Measurements from ENCODE around the gene RNU1-3.
"Not testable (repeated sequence)": the region's sequence is repeated elsewhere in the genome, so short reads cannot be mapped to it uniquely, and the experiment has no call there.

RNU1-3 gene

GRCh38 chr1:16651560-16651959 is 15.2 kb downstream of the RNU1-3 start:
- not testable (repeated sequence) for DNase-seq (ENCODE audit: low read depth)

GRCh38 chr1:16649960-16650359 is 16.8 kb downstream of the RNU1-3 start:
- not testable (repeated sequence) for DNase-seq (ENCODE audit: low read depth)

- not testable (repeated sequence) for DNase-seq (ENCODE audit: low read depth)
Observed at GRCh38 chr1:16649390-16649789, 17.4 kb downstream of the RNU1-3 start.

GRCh38 chr1:16648756-16649155 is 18.0 kb downstream of the RNU1-3 start:
- not testable (repeated sequence) for DNase-seq (ENCODE audit: low read depth)

- DNase-seq (ENCODE audit: low read depth): not testable (repeated sequence)
Observed at GRCh38 chr1:16648250-16648649, 18.5 kb downstream of the RNU1-3 start.

GRCh38 chr1:16647179-16648176 is 19.3 kb downstream of the RNU1-3 start:
- DNase-seq (ENCODE audit: low read depth): not testable (repeated sequence)

- not testable (repeated sequence) for DNase-seq (ENCODE audit: low read depth)
Observed at GRCh38 chr1:16646716-16647115, 20.0 kb downstream of the RNU1-3 start.

GRCh38 chr1:16646061-16646664 is 20.6 kb downstream of the RNU1-3 start:
- DNase-seq (ENCODE audit: low read depth): not testable (repeated sequence)

GRCh38 chr1:16645271-16646060 is 21.3 kb downstream of the RNU1-3 start:
- DNase-seq (ENCODE audit: low read depth): not testable (repeated sequence)

- DNase-seq (ENCODE audit: low read depth): peak; percentile 100
Observed at GRCh38 chr1:16644482-16645270, 22.1 kb downstream of the RNU1-3 start.

- DNase-seq (ENCODE audit: low read depth): no peak
Observed at GRCh38 chr1:16644193-16644481, 22.6 kb downstream of the RNU1-3 start.

GRCh38 chr1:16643476-16644192 is 23.1 kb downstream of the RNU1-3 start:
- DNase-seq (ENCODE audit: low read depth): not testable (repeated sequence)

- DNase-seq (ENCODE audit: low read depth): not testable (repeated sequence)
Observed at GRCh38 chr1:16643001-16643411, 23.7 kb downstream of the RNU1-3 start.

- DNase-seq (ENCODE audit: low read depth): not testable (repeated sequence)
Observed at GRCh38 chr1:16642025-16642966, 24.5 kb downstream of the RNU1-3 start.

- DNase-seq (ENCODE audit: low read depth): not testable (repeated sequence)
Observed at GRCh38 chr1:16641159-16641975, 25.4 kb downstream of the RNU1-3 start.

GRCh38 chr1:16639091-16640031 is 27.4 kb downstream of the RNU1-3 start:
- not testable (repeated sequence) for DNase-seq (ENCODE audit: low read depth)

GRCh38 chr1:16637941-16638778 is 28.6 kb downstream of the RNU1-3 start:
- not testable (repeated sequence) for DNase-seq (ENCODE audit: low read depth)

Data from activated T-cell treated with anti-CD3 and anti-CD28 coated beads for 48 hours (primary cell).